Measurements from ENCODE around the gene LTC4S. TPM values are rescaled to one million over a fixed set of nuclear protein-coding genes. Genes with fewer than 3 reads are reported as not detected.

Gene LTC4S
- total RNA-seq, 1 donor from 2014 or later: 91.7 TPM

DNA sequence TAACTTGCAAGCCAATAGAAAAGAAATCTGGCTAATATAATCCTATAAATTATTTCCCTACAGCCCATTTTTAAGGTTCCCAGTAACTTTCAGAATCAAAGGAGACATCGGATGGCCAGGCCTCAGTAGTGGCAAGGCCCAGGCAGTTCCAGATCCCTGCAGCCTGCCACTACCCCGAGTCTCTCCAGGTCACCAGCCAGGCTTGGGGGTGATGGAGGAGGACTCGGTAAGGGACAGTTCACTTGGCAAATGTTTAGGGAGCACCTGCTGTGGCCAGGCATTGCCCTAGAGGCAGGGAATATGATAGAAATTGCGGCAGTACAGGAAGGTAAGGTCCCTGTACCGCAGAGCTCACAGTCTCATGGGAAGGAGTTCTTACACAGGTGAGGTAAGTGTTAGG, 15.2 kb upstream of the LTC4S start:
- no peak overlapping the region for H3K4me3 ChIP-seq
- intact Hi-C loops (cut with DNase I): no loop called here
- no peak overlapping the region for H3K27ac ChIP-seq
- no peaks in the 10 kb centered on the region for H3K9me3 ChIP-seq
- H3K36me3 ChIP-seq: peaks cover 42 to 51% of the 10 kb centered on the region in 2 donors
- TF ChIP-seq, protein P1, sequence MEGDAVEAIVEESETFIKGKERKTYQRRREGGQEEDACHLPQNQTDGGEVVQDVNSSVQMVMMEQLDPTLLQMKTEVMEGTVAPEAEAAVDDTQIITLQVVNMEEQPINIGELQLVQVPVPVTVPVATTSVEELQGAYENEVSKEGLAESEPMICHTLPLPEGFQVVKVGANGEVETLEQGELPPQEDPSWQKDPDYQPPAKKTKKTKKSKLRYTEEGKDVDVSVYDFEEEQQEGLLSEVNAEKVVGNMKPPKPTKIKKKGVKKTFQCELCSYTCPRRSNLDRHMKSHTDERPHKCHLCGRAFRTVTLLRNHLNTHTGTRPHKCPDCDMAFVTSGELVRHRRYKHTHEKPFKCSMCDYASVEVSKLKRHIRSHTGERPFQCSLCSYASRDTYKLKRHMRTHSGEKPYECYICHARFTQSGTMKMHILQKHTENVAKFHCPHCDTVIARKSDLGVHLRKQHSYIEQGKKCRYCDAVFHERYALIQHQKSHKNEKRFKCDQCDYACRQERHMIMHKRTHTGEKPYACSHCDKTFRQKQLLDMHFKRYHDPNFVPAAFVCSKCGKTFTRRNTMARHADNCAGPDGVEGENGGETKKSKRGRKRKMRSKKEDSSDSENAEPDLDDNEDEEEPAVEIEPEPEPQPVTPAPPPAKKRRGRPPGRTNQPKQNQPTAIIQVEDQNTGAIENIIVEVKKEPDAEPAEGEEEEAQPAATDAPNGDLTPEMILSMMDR (IDR thresholded peaks at IDR 0.05): no peak
- H3K4me1 ChIP-seq: no peaks in the 10 kb centered on the region
- no peaks in the 10 kb centered on the region for H3K27me3 ChIP-seq
- DNase-seq (ENCODE audit: low spot score in 2 of 2): no peak

DNA sequence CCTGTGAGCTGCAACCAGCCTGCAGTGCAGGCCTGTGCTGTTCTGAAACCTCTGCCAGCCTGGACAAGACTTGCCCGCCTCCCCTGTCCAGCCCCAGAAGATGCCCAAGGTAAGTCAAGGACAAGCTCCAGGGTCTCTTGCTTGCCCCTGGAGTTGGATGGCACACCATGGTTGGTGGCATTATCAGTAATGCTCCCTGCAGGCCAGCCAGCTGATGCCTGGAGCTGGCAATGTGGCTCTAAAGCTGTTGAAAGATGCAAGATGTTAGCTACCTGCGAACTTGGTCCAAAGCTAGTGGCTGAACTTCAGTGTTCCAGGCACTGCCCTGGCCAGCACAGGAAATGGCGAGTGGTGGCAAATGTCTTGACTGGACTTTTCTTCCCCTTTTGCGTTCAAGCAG, 14.0 kb upstream of the LTC4S start:
- Histone ChIP-seq H3K27ac (no peak overlapping the region), H3K9me3 (no peaks in the 10 kb centered on the region), H3K36me3 (peaks cover 30 to 38% of the 10 kb centered on the region in 2 donors), H3K27me3 (no peaks in the 10 kb centered on the region), H3K4me1 (no peaks in the 10 kb centered on the region), H3K4me3 (no peak overlapping the region)
- intact Hi-C loops (cut with DNase I): no loop called here
- no peak for DNase-seq (ENCODE audit: low spot score in 2 of 2)
- TF ChIP-seq, protein P1 (IDR thresholded peaks at IDR 0.05): no peak

DNA sequence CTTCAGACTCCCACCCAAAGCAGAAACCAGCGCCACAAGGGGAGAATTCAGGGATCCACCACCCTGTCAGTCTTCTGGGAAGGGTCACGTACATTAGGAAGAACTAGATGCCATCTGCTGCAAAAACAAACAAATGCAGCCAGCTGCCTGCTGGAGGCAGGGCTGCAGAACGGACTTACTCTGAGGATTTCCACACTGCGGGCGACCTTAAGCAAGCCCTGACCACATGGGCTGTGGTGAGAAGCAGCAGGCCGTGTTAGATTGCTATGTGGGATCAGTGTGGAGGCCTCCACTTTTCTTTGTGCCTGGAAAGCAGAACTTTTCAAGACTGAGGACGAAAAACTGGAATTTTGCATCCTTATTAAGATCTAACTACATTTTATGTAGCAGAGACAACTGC, 13.4 kb upstream of the LTC4S start:
- intact Hi-C loops (cut with DNase I): no loop called here
- no peak for DNase-seq (ENCODE audit: low spot score in 2 of 2)
- Histone ChIP-seq H3K27me3 (no peaks in the 10 kb centered on the region), H3K36me3 (peaks cover 24 to 34% of the 10 kb centered on the region in 2 donors), H3K9me3 (no peaks in the 10 kb centered on the region), H3K27ac (no peak overlapping the region), H3K4me1 (no peaks in the 10 kb centered on the region), H3K4me3 (no peak overlapping the region)
- TF ChIP-seq, protein P1 (IDR thresholded peaks at IDR 0.05): no peak

DNA sequence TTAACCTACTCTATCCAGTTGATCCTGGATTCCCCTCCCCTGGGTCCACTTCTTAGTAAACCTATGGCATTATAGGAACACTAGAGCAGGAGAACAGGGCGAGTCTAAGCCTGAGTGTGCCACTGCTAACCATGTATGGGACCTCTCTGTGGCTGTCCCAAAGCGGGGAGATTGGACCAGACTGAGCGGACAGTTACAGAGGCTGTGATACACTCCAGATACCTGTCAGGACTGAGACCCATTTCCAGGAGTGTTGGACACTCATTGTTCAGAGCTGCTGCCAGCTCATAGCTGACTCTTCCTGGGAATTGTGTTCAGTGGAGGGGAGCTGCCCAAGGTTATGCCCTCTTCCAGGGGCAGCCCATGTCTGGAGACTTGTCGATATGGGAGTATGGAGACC, 11.9 kb upstream of the LTC4S start:
- no peaks in the 10 kb centered on the region for H3K4me1 ChIP-seq
- intact Hi-C loops (cut with DNase I): no loop called here
- H3K27ac ChIP-seq: no peak overlapping the region
- no peaks in the 10 kb centered on the region for H3K9me3 ChIP-seq
- TF ChIP-seq, protein P1 (IDR thresholded peaks at IDR 0.05): no peak
- no peak for DNase-seq (ENCODE audit: low spot score in 2 of 2)
- no peaks in the 10 kb centered on the region for H3K27me3 ChIP-seq
- peaks cover 10 to 20% of the 10 kb centered on the region in 2 donors for H3K36me3 ChIP-seq
- H3K4me3 ChIP-seq: no peak overlapping the region

DNA sequence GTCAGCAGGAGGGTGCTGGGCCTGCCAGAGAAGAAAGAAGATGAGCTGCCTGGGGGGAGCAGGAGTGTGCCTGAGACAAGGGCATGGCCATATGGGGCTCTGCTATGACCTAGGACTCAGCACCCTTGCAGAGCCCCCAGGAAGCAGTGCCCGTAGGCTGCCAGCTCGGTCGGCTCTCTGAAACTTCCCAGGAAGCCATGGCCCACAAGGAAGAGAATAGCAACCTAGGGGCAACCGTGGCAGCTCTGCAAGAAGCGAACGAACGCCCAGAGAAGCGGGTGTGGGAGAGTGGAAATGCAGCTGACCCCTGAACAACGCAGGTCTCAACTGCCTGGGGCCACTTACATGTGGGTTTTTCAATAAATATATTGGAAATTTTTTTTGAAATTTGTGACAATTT, 10.7 kb upstream of the LTC4S start:
- Histone ChIP-seq H3K4me1 (no peaks in the 10 kb centered on the region), H3K9me3 (no peaks in the 10 kb centered on the region), H3K27ac (no peak overlapping the region), H3K27me3 (no peaks in the 10 kb centered on the region), H3K36me3 (peaks cover 10% of the 10 kb centered on the region in 2 donors), H3K4me3 (no peak overlapping the region)
- no peak for DNase-seq (ENCODE audit: low spot score in 2 of 2)
- intact Hi-C loops (cut with DNase I): no loop called here
- TF ChIP-seq, protein P1 (IDR thresholded peaks at IDR 0.05): no peak

DNA sequence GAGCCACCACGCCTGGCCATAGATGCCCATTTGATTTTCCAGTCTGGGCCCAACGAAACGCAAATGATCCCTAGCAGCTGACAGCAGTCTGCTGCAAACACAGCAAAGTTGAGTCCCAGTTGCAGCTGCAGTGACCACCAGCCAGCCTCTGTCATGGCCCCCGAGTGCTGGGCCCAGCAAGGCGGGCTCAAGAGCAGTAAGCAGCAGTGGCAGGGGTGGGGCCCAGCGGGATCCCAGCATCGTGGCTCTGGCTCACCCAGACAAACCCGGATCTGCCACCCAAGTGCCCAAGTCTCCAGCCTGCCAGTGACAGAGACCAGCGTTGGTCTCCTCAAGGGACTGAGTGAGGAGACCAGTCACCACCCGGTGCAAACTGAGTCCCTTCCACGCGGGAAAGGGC, 6.9 kb upstream of the LTC4S start:
- no peaks in the 10 kb centered on the region for H3K9me3 ChIP-seq
- intact Hi-C loops (cut with DNase I): no loop called here
- H3K4me1 ChIP-seq: no peaks in the 10 kb centered on the region
- H3K36me3 ChIP-seq: no peaks in the 10 kb centered on the region
- H3K4me3 ChIP-seq: no peak overlapping the region
- H3K27ac ChIP-seq: no peak overlapping the region
- H3K27me3 ChIP-seq: no peaks in the 10 kb centered on the region
- DNase-seq (ENCODE audit: low spot score in 2 of 2): no peak
- TF ChIP-seq, protein P1 (IDR thresholded peaks at IDR 0.05): no peak
